GM21447 (cell line): ENCODE measurements around the gene VPS13D.
"Not testable (repeated sequence)": the region's sequence is repeated elsewhere in the genome, so short reads cannot be mapped to it uniquely, and the experiment has no call there.

ENCODE experiments used
- ATAC-seq: cut with Tn5 transposase; IDR thresholded peaks from one replicate; pipeline ENCODE4 v1.9.1; 2021; ENCODE audit not compliant: unreplicated experiment

Gene VPS13D

GRCh38 chr1:12284486-12284885 is 54.7 kb downstream of the VPS13D start:
- no peak for ATAC-seq

GRCh38 chr1:12285496-12286143 is 55.8 kb downstream of the VPS13D start:
- ATAC-seq: no peak

- ATAC-seq: no peak
Observed at GRCh38 chr1:12287869-12288268, 58.0 kb downstream of the VPS13D start.

GRCh38 chr1:12290828-12291227 is 61.0 kb downstream of the VPS13D start:
- no peak for ATAC-seq

- ATAC-seq: no peak
Observed at GRCh38 chr1:12293416-12293815, 63.6 kb downstream of the VPS13D start.

GRCh38 chr1:12294076-12294475 is 64.2 kb downstream of the VPS13D start:
- ATAC-seq: no peak

- ATAC-seq: no peak
Observed at GRCh38 chr1:12296016-12296415, 66.2 kb downstream of the VPS13D start.

GRCh38 chr1:12296623-12297022 is 66.8 kb downstream of the VPS13D start:
- no peak for ATAC-seq

GRCh38 chr1:12300706-12301105 is 70.9 kb downstream of the VPS13D start:
- ATAC-seq: no peak

GRCh38 chr1:12301518-12302237 is 71.8 kb downstream of the VPS13D start:
- ATAC-seq: no peak

GRCh38 chr1:12302798-12303447 is 73.1 kb downstream of the VPS13D start:
- ATAC-seq: no peak

GRCh38 chr1:12305377-12305776 is 75.5 kb downstream of the VPS13D start:
- ATAC-seq: no peak

GRCh38 chr1:12309783-12310742 is 80.2 kb downstream of the VPS13D start:
- ATAC-seq: no peak

GRCh38 chr1:12314333-12314903 is 84.6 kb downstream of the VPS13D start:
- ATAC-seq: no peak

- ATAC-seq: no peak
Observed at GRCh38 chr1:12315146-12315545, 85.3 kb downstream of the VPS13D start.

GRCh38 chr1:12316331-12316730 is 86.5 kb downstream of the VPS13D start:
- ATAC-seq: no peak

GRCh38 chr1:12320486-12320885 is 90.7 kb downstream of the VPS13D start:
- ATAC-seq: no peak

GRCh38 chr1:12324423-12324822 is 94.6 kb downstream of the VPS13D start:
- no peak for ATAC-seq

- ATAC-seq: not testable (repeated sequence)
Observed at GRCh38 chr1:12324973-12325372, 95.1 kb downstream of the VPS13D start.

- ATAC-seq: no peak
Observed at GRCh38 chr1:12326986-12327385, 97.2 kb downstream of the VPS13D start.

GRCh38 chr1:12327566-12327965 is 97.7 kb downstream of the VPS13D start:
- ATAC-seq: no peak
